Progenitor cell of endocrine pancreas (in vitro differentiated cells): Measurements from ENCODE around the gene NLRC5. TPM values are rescaled to one million over a fixed set of nuclear protein-coding genes. Genes with fewer than 3 reads are reported as not detected.
"Not testable (repeated sequence)": the region's sequence is repeated elsewhere in the genome, so short reads cannot be mapped to it uniquely, and the experiment has no call there.

ENCODE experiments used
- DNase-seq: peaks from one replicate; pipeline ENCODE4 v3.0.0; 2021; ENCODE audit warnings: low spot score; ENCODE audit not compliant: unreplicated experiment
- H3K27ac Mint-ChIP-seq: 2 replicates; pipeline ENCODE4 v1.8.0; 2021; ENCODE audit warnings: mild to moderate bottlenecking, moderate library complexity, mixed read lengths
- H3K27me3 Mint-ChIP-seq: 2 replicates; pipeline ENCODE4 v1.8.0; 2021; ENCODE audit warnings: mixed read lengths
- H3K36me3 Mint-ChIP-seq: 2 replicates; pipeline ENCODE4 v1.8.0; 2022; ENCODE audit warnings: mixed read lengths; ENCODE audit not compliant: insufficient read depth
- H3K4me1 Mint-ChIP-seq: 2 replicates; pipeline ENCODE4 v1.8.0; 2021; ENCODE audit warnings: low read depth, mixed read lengths
- H3K4me3 Mint-ChIP-seq: 2 replicates; pipeline ENCODE4 v1.8.0; 2021; ENCODE audit warnings: low read depth, mild to moderate bottlenecking, moderate library complexity, mixed read lengths
- H3K9me3 Mint-ChIP-seq: 2 replicates; pipeline ENCODE4 v1.8.0; 2021; ENCODE audit warnings: low read depth, mixed read lengths
- CTCF ChIP-seq: fragments of 200-600 bp; sonication (generic); IDR thresholded peaks from one replicate; pipeline ENCODE4 v1.5.0; 2021; ENCODE audit warnings: antibody characterized with exemption, mild to moderate bottlenecking; ENCODE audit not compliant: unreplicated experiment
- total RNA-seq: library from RNA; stranded (reverse); gene quantifications from 2 replicates; pipeline ENCODE4 v1.2.1, GENCODE V29; 2021

Gene NLRC5
- total RNA-seq, 1 donor from 2014 or later = not detected

- H3K4me1 Mint-ChIP-seq = no peaks in the 10 kb centered on the region
Measured at GRCh38 chr16:57060323-57061083, 71.1 kb downstream of the NLRC5 start.

GRCh38 chr16:57061084-57061905 lies 71.9 kb downstream of the NLRC5 start:
- Mint-ChIP-seq H3K27ac (no peak overlapping the region), H3K4me3 (no peak overlapping the region), H3K36me3 (no peaks in the 10 kb centered on the region), H3K4me1 (no peaks in the 10 kb centered on the region), H3K27me3 (peaks cover 13% of the 10 kb centered on the region), H3K9me3 (no peaks in the 10 kb centered on the region)
- no peak for TF ChIP-seq CTCF
- DNase-seq = no peak

More at GRCh38 chr16:57060323-57061083, 71.1 kb downstream of the NLRC5 start:
- no peaks in the 10 kb centered on the region for H3K36me3 Mint-ChIP-seq
- H3K4me3 Mint-ChIP-seq = no peak overlapping the region
- peaks cover 18% of the 10 kb centered on the region for H3K27me3 Mint-ChIP-seq
- H3K27ac Mint-ChIP-seq = peak overlapping the region; percentile 0
- H3K9me3 Mint-ChIP-seq = no peaks in the 10 kb centered on the region
- no peak for DNase-seq
- TF ChIP-seq CTCF = no peak

GRCh38 chr16:57062329-57062728 lies 73.0 kb downstream of the NLRC5 start:
- no peaks in the 10 kb centered on the region for H3K4me1 Mint-ChIP-seq
- DNase-seq = no peak
- TF ChIP-seq CTCF = no peak
- no peak overlapping the region for H3K4me3 Mint-ChIP-seq
- H3K9me3 Mint-ChIP-seq = no peaks in the 10 kb centered on the region
- H3K27ac Mint-ChIP-seq = no peak overlapping the region
- no peaks in the 10 kb centered on the region for H3K36me3 Mint-ChIP-seq
- peaks cover 19% of the 10 kb centered on the region for H3K27me3 Mint-ChIP-seq

GRCh38 chr16:57063189-57063588 lies 73.8 kb downstream of the NLRC5 start:
- H3K4me1 Mint-ChIP-seq, H3K36me3 Mint-ChIP-seq, H3K4me3 Mint-ChIP-seq, H3K9me3 Mint-ChIP-seq, DNase-seq, H3K27ac Mint-ChIP-seq: not testable (repeated sequence)
- peaks cover 16% of the 10 kb centered on the region for H3K27me3 Mint-ChIP-seq

GRCh38 chr16:57064995-57065394 lies 75.6 kb downstream of the NLRC5 start:
- Mint-ChIP-seq H3K27ac (no peak overlapping the region), H3K4me3 (no peak overlapping the region), H3K27me3 (peaks cover 26% of the 10 kb centered on the region), H3K4me1 (no peaks in the 10 kb centered on the region), H3K9me3 (no peaks in the 10 kb centered on the region), H3K36me3 (no peaks in the 10 kb centered on the region)
- no peak for DNase-seq
- no peak for TF ChIP-seq CTCF
